Activated T-cell treated with anti-CD3 and anti-CD28 coated beads, Interleukin-2, amount 50 U/mL, for 72 hours (primary cell): ENCODE results near the gene SETX. TPM values are rescaled to one million over a fixed set of nuclear protein-coding genes. Genes with fewer than 3 reads are reported as not detected.
"Not testable (repeated sequence)": the region's sequence is repeated elsewhere in the genome, so short reads cannot be mapped to it uniquely, and the experiment has no call there.

Source experiments
- ATAC-seq, 2 donors: fragments of 150-1000 bp; cut with Tn5 transposase; replicated peaks in 1 of 2; 2 replicates each; pipeline ENCODE4 v1.10.0; 2021; ENCODE audit warnings: moderate library complexity in 2 of 2, mild to moderate bottlenecking in 1 of 2
- DNase-seq, 2 donors: peaks; one replicate each; pipeline ENCODE4 v3.0.0; 2021 to 2022; ENCODE audit warnings: mixed read lengths in 1 of 2
- H3K27ac Mint-ChIP-seq: one replicate; pipeline ENCODE4 v1.8.0; 2022; ENCODE audit warnings: mild to moderate bottlenecking, moderate library complexity, mixed read lengths
- H3K27me3 Mint-ChIP-seq: one replicate; pipeline ENCODE4 v1.8.0; 2022; ENCODE audit warnings: low read depth, mixed read lengths
- H3K36me3 Mint-ChIP-seq, 2 donors: one replicate each; pipeline ENCODE4 v1.8.0; 2022; ENCODE audit warnings: mixed read lengths in 2 of 2, mild to moderate bottlenecking in 1 of 2; ENCODE audit not compliant: insufficient read depth in 2 of 2
- H3K4me1 Mint-ChIP-seq: one replicate; pipeline ENCODE4 v1.8.0; 2022; ENCODE audit warnings: low read depth, mixed read lengths
- H3K4me3 Mint-ChIP-seq, 2 donors: one replicate each; pipeline ENCODE4 v1.8.0; 2022; ENCODE audit warnings: mild to moderate bottlenecking in 2 of 2, mixed read lengths in 2 of 2, moderate library complexity in 2 of 2
- H3K9me3 Mint-ChIP-seq, 2 donors: one replicate each; pipeline ENCODE4 v1.8.0; 2022; ENCODE audit warnings: mixed read lengths in 2 of 2
- total RNA-seq, 2 donors: library from RNA; stranded (reverse); gene quantifications; one replicate each; pipeline ENCODE4 v1.2.3, GENCODE V29; 2022

Gene SETX, protein sequence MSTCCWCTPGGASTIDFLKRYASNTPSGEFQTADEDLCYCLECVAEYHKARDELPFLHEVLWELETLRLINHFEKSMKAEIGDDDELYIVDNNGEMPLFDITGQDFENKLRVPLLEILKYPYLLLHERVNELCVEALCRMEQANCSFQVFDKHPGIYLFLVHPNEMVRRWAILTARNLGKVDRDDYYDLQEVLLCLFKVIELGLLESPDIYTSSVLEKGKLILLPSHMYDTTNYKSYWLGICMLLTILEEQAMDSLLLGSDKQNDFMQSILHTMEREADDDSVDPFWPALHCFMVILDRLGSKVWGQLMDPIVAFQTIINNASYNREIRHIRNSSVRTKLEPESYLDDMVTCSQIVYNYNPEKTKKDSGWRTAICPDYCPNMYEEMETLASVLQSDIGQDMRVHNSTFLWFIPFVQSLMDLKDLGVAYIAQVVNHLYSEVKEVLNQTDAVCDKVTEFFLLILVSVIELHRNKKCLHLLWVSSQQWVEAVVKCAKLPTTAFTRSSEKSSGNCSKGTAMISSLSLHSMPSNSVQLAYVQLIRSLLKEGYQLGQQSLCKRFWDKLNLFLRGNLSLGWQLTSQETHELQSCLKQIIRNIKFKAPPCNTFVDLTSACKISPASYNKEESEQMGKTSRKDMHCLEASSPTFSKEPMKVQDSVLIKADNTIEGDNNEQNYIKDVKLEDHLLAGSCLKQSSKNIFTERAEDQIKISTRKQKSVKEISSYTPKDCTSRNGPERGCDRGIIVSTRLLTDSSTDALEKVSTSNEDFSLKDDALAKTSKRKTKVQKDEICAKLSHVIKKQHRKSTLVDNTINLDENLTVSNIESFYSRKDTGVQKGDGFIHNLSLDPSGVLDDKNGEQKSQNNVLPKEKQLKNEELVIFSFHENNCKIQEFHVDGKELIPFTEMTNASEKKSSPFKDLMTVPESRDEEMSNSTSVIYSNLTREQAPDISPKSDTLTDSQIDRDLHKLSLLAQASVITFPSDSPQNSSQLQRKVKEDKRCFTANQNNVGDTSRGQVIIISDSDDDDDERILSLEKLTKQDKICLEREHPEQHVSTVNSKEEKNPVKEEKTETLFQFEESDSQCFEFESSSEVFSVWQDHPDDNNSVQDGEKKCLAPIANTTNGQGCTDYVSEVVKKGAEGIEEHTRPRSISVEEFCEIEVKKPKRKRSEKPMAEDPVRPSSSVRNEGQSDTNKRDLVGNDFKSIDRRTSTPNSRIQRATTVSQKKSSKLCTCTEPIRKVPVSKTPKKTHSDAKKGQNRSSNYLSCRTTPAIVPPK (N-terminal part only)
- 10 to 100 TPM; 53.7 to 55.9 TPM for total RNA-seq

GRCh38 chr9:132354637-132355355 is at the start of gene SETX:
TSS of gene SETX (minus strand) at chr9:132354986. CDS start at chr9:132349428, 5,558 bp downstream.
- peak; percentile 90 to 92 for ATAC-seq
- Mint-ChIP-seq H3K4me1 (peaks cover 41% of the 10 kb centered on the region), H3K4me3 (peak within 1 kb of the TSS; percentile 93)

GRCh38 chr9:132404228-132404881 is 49.6 kb upstream of the SETX start:
- peak overlapping the region; percentile 95 for H3K27ac Mint-ChIP-seq
- H3K4me3 Mint-ChIP-seq, result peak overlapping the region; percentile 82 to 88
- H3K27me3 Mint-ChIP-seq, result no peaks in the 10 kb centered on the region
- peak; percentile 20 to 52 for ATAC-seq
- H3K9me3 Mint-ChIP-seq, result no peaks in the 10 kb centered on the region
- H3K36me3 Mint-ChIP-seq, result peaks cover 9 to 33% of the 10 kb centered on the region in 2 donors
- DNase-seq, result peak in 1 of 2 donors; percentile 9
- H3K4me1 Mint-ChIP-seq, result peaks cover 53% of the 10 kb centered on the region

More at GRCh38 chr9:132354637-132355355, at the start of gene SETX:
- peak within 1 kb of the TSS; percentile 96 for H3K27ac Mint-ChIP-seq
- DNase-seq, result peak; percentile 93 to 98
- H3K36me3 Mint-ChIP-seq, result peaks cover 16 to 26% of the 10 kb centered on the region in 2 donors
- H3K27me3 Mint-ChIP-seq, result no peaks in the 10 kb centered on the region
- no peaks in the 10 kb centered on the region for H3K9me3 Mint-ChIP-seq

GRCh38 chr9:132401824-132402223 is 47.0 kb upstream of the SETX start:
- Mint-ChIP-seq H3K9me3 (no peaks in the 10 kb centered on the region), H3K27ac (peak overlapping the region; percentile 24), H3K4me1 (peaks cover 49% of the 10 kb centered on the region), H3K27me3 (no peaks in the 10 kb centered on the region), H3K36me3 (peaks cover 13 to 45% of the 10 kb centered on the region in 2 donors), H3K4me3 (no peak overlapping the region)
- ATAC-seq (no peak), DNase-seq (no peak)

DNA sequence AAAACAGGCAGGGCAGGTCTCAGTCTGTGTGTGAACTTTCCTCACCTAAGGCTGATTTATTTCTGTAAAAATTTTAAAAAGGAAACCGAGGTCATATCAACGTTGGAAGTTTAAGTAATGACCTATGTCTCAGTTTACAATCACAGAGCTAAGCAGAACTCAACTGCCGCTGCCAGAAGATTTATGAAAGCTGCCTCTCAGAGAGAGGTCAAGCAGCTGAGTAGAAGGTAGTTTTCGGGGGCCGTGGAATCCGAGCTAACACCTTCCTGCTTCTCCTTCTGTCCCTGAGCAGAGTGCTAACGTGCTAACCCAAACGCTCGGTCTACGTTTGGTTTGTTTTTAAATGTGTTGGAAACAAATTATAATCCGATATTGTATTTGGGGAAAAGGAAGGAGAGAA is 40.8 kb upstream of the SETX start:
- Mint-ChIP-seq H3K27ac (no peak overlapping the region), H3K9me3 (no peaks in the 10 kb centered on the region), H3K4me1 (no peaks in the 10 kb centered on the region), H3K36me3 (peaks cover 9 to 38% of the 10 kb centered on the region in 2 donors), H3K27me3 (no peaks in the 10 kb centered on the region), H3K4me3 (no peak overlapping the region)
- DNase-seq (no peak), ATAC-seq (no peak)

- Mint-ChIP-seq H3K9me3 (no peaks in the 10 kb centered on the region), H3K4me3 (no peak overlapping the region), H3K4me1 (no peaks in the 10 kb centered on the region), H3K27me3 (no peaks in the 10 kb centered on the region), H3K36me3 (peaks cover 11 to 39% of the 10 kb centered on the region in 2 donors), H3K27ac (no peak overlapping the region)
- DNase-seq (no peak), ATAC-seq (no peak)
These were observed 36.7 kb upstream of the SETX start for GRCh38 chr9:132391449-132391848.

- no peaks in the 10 kb centered on the region for H3K9me3 Mint-ChIP-seq
- no peak for ATAC-seq
These were observed 36.2 kb upstream of the SETX start for GRCh38 chr9:132390966-132391365.

DNA sequence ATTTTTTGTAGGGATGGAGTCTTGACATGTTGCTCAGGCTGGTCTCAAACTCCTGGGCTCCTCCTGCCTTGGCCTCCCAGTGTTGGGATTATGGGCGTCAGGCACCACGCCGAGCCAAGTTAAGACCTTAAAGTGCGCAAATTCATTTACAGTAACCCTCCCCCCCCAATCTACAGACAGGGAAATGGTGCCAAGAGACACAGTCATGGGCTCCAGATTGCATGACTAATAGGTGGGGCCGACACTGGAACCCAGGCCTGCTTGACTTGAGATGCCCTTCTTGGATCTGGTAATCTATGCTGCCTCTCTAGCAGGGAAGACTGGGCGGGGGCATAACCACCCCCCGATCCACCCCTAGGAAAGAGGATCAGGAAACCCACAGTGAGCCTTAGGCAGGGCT is 32.3 kb upstream of the SETX start:
- H3K9me3 Mint-ChIP-seq, result no peaks in the 10 kb centered on the region
- H3K4me3 Mint-ChIP-seq, result no peak overlapping the region
- H3K4me1 Mint-ChIP-seq, result peaks cover 17% of the 10 kb centered on the region
- peaks cover 9 to 46% of the 10 kb centered on the region in 2 donors for H3K36me3 Mint-ChIP-seq
- ATAC-seq (no peak), DNase-seq (no peak)
- no peaks in the 10 kb centered on the region for H3K27me3 Mint-ChIP-seq
- H3K27ac Mint-ChIP-seq, result no peak overlapping the region

More at GRCh38 chr9:132390966-132391365, 36.2 kb upstream of the SETX start:
- no peak overlapping the region for H3K27ac Mint-ChIP-seq
- no peak overlapping the region for H3K4me3 Mint-ChIP-seq
- H3K36me3 Mint-ChIP-seq, result peaks cover 9 to 36% of the 10 kb centered on the region in 2 donors
- no peak for DNase-seq
- H3K4me1 Mint-ChIP-seq, result no peaks in the 10 kb centered on the region
- no peaks in the 10 kb centered on the region for H3K27me3 Mint-ChIP-seq

DNA sequence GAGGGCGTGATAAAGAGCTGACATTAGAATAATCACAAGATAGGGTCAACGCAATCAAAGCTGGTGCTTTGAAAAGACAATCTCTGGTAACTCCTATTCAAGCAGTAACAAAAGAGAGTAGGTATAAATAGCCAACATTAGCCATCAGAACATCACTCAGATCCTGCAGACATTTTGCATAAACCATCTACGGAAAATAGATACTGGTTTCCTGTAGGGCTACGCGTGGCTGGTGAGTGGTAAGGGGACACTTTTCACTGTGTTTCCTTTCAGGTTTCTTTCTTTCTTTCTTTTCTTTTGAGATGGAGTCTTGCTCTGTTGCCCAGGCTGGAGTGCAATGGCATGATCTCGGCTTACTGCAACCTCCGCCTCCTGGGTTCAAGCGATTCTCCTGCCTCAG is 29.6 kb upstream of the SETX start:
- ATAC-seq, result no peak
- Mint-ChIP-seq H3K9me3 (no peaks in the 10 kb centered on the region), H3K27ac (peak overlapping the region; percentile 59), H3K4me1 (peaks cover 23% of the 10 kb centered on the region), H3K27me3 (no peaks in the 10 kb centered on the region), H3K36me3 (peaks cover 10 to 32% of the 10 kb centered on the region in 2 donors), H3K4me3 (no peak overlapping the region)
- DNase-seq, result no peak

DNA sequence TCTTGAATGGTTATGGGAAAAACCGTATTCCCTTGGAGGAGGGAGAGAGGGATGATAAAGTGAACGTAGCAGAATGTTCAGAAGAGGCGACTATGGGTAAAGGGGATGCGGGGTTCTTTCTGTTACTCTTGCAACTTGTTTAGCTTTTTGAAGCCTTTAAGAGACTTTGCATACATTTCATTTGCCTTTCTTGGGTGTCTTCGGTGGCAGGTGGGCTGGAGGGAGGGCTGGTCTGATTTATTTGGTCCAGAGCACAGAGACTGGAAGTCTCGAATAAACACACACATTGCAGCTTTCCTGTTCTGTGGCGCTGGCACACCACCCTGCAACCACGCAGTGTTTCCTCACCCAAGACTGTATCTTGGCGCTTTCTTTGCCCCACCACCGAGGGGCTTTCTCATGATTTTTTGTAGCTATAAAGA is 28.7 kb upstream of the SETX start:
- ATAC-seq (no peak), DNase-seq (no peak)
- no peak overlapping the region for H3K27ac Mint-ChIP-seq
- H3K4me3 Mint-ChIP-seq, result no peak overlapping the region
- H3K9me3 Mint-ChIP-seq, result no peaks in the 10 kb centered on the region
- peaks cover 10 to 30% of the 10 kb centered on the region in 2 donors for H3K36me3 Mint-ChIP-seq
- peaks cover 23% of the 10 kb centered on the region for H3K4me1 Mint-ChIP-seq
- H3K27me3 Mint-ChIP-seq, result no peaks in the 10 kb centered on the region

DNA sequence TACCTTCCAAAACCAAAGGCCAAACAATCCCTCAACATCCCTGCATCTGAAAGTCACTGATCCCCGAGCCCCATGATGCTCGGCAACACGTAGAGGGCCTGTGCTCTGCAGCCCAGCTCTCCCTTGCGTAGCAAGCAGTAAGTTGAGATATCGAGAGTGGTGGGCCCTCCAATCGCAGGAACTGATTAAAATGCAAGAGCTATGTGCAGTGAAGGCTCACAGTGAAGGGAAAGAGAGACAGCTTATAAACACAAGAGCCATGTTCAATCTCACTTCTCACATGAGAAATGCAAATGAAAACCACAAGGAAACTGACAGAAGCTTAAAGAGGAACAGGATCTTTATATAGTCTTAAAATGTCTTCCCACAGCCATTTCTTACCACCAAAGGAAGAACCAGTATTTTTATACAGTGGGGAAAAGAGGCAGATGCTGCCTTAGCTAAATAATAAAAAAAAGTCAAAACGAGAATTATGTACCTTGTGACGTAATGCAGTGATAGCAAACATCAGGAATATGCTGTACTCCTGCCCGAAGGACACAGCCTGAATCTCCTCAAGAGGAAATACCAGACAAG is 27.3 kb upstream of the SETX start:
- Mint-ChIP-seq H3K27ac (peak overlapping the region; percentile 1), H3K27me3 (no peaks in the 10 kb centered on the region), H3K9me3 (no peaks in the 10 kb centered on the region), H3K4me1 (peaks cover 23% of the 10 kb centered on the region), H3K4me3 (peak overlapping the region in 1 of 2 donors; percentile 21), H3K36me3 (peaks cover 7 to 30% of the 10 kb centered on the region in 2 donors)
- ATAC-seq (no peak), DNase-seq (no peak)

DNA sequence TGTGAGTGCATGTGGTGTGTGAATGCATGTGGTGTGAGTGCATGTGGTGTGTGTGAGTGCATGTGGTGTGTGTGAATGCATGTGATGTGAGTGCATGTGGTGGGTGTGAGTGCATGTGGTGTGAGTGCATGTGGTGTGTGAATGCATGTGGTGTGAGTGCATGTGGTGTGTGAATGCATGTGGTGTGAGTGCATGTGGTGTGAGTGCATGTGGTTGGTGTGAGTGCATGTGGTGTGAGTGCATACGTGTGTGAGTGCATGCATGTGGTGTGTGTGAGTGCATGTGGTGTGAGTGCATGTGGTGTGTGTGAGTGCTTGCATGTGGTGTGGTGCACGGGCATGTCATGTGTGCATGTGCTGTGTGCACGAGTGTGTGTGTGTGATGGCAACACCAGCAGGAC is 23.6 kb upstream of the SETX start:
- DNase-seq, H3K4me3 Mint-ChIP-seq, H3K27me3 Mint-ChIP-seq, H3K27ac Mint-ChIP-seq, H3K9me3 Mint-ChIP-seq, ATAC-seq: not testable (repeated sequence)
- Mint-ChIP-seq H3K4me1 (peaks cover 34% of the 10 kb centered on the region), H3K36me3 (peaks cover 5 to 18% of the 10 kb centered on the region in 2 donors)
